HG02642 (cell line): ENCODE measurements around the gene NDUFA13.

ENCODE experiments used
- ATAC-seq: cut with Tn5 transposase; IDR thresholded peaks from one replicate; pipeline ENCODE4 v1.9.1; 2021; ENCODE audit warnings: mild to moderate bottlenecking; ENCODE audit not compliant: unreplicated experiment, poor library complexity

Gene NDUFA13

GRCh38 chr19:19544954-19545591 is 29.0 kb downstream of the NDUFA13 start:
- ATAC-seq = no peak

- ATAC-seq = no peak
These were observed 29.7 kb downstream of the NDUFA13 start for GRCh38 chr19:19545707-19546106.

DNA sequence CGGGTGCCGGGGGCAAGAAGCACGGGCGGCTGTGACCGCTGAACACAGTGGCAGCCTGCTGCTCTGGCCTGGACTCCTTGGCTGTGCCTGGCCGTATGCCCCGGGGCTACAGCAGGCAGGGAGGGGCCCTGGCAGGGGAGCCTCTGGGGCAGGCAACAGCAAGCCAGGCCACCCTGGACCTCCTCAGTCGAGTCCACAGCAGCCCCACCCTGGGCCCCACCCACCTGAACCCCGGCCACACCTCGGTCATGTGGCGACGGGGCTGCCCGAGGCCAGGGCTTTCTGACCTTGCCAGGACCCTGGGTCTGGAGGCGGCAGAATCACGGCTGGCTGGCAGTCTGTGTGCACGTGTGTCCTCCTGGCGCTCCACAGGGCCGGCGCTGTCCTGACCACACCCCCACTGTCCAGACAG is 30.7 kb downstream of the NDUFA13 start:
- no peak for ATAC-seq

GRCh38 chr19:19547674-19548336 is 31.8 kb downstream of the NDUFA13 start:
- no peak for ATAC-seq

DNA sequence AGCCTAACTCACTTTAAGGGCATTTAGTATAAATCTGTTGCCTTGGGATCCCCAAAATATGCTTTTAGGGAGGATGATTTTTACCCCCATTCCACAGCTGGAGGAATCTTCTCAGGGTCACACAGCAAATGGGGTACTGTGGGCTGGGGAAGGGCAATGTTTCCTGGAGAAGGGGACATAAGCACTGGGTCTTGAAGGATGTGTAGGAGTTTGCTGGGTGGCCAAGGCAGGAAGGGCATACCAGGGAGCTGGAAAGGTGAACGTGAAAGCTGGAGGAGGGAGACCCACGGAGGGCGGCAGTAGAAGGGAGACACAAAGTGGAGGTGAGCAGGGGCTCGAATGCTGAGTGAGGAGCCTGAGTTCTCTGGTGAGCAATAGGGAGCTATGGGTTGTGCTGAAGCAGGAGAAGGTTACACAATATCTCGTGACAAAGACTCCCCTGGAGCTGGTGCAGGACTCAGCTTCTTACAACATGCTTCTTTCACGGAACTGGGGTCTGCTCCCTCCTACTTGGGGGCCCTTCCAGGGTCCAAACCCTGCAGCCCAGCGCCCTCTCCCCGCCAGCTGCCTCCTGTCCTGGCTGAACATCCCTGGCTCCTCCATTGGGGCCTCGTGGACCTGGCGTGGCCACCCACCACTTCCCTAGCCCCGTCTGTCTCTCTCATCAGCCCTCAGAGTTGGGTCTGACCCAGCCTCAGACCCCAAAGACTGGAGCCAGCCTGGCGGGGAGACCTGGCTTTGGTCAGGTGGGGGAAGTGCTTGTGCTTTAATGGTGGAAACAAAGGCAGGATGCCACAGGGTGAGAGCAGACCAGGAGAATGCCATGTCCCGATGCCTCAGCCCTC is 33.1 kb downstream of the NDUFA13 start:
- no peak for ATAC-seq

DNA sequence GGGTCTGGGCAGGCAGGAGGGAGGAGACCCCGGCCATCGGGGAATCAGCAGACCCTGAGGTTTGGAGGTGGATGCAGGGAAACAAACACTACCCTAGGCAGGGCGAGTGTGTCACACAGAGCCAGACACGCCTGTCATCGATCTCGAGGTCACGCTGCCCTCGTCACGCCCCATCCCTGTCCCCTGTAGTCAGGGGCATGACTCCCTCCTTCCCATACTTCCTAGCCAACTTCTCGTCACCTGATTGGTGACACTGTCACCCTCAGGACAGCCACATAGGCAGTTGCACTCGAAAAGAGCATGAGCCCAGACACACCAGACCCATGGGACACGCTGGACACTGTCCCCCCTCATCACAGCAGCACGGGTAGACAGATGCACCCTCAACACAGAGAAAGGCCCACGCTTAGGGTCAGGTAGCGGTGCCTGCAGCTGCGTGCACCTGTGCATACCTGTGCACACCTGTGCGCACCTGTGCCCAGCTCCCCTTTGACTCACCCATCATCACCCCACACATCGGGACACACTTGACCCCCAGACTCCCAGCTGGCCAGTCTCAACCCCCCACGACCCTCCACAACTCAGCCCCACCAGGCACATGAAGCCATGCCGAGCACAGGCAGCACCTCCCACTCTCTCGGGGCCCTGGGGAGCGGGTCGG is 33.9 kb downstream of the NDUFA13 start:
- ATAC-seq = no peak

- no peak for ATAC-seq
These were observed 34.5 kb downstream of the NDUFA13 start for GRCh38 chr19:19550485-19550929.

- ATAC-seq = no peak
These were observed 35.2 kb downstream of the NDUFA13 start for GRCh38 chr19:19550972-19551852.

DNA sequence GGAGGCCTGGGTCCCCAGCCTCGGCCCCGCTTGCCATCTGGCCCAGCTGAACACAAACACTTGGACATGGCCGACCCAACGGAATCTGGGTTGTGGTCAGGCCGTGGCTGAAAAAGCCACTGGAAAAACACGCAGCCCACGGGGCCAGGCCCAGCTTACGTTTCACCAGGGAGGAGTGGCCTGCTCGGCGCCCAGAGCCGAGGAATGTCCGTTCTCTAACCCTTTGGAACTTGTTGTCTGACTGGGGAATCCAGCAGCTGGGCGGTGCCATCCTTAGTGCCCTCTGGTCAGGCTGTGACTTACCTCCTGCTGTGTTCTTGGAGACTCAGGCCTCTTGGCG is 35.8 kb downstream of the NDUFA13 start:
- no peak for ATAC-seq

- no peak for ATAC-seq
These were observed 36.8 kb downstream of the NDUFA13 start for GRCh38 chr19:19552798-19553197.

DNA sequence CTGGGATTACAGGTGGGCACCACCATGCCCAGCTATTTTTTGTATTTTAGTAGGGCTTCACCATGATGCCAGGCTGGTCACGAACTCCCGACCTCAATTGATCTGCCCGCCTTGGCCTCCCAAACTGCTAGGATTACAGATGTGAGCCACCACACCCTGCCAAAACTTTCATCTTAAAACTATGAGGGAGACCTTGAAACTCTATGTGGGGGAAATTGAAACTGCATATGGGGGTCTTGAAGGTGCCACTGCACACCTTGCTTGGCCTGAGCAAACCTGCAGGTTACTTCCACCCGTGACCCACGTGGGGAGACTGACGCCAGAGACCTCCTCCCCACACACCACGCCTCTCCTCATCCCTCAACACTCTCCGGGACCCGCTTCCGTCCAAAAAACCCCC is 37.6 kb downstream of the NDUFA13 start:
- ATAC-seq = no peak

GRCh38 chr19:19554074-19555023 is 38.3 kb downstream of the NDUFA13 start:
- ATAC-seq = no peak

GRCh38 chr19:19558055-19558454 is 42.0 kb downstream of the NDUFA13 start:
- ATAC-seq = no peak

DNA sequence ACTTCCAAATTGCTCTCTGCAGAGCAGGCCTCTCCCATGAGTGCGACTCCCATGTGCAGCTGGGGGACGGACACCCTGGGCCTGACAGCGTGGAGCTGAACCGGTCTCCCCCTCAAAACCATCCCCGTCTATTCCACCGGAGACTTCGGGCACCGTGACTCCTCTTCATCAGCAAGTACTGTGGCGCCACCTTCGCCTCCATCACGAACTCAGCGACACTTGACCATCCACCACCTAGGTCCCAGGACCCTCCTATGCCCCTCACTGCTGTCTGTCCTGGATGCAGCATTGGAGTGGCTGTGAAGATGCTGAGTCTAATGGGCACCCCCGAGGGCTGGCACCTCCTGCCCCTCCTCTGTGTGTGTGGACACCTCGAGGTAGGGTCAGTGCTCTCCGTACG is 42.6 kb downstream of the NDUFA13 start:
- no peak for ATAC-seq

- no peak for ATAC-seq
These were observed 43.9 kb downstream of the NDUFA13 start for GRCh38 chr19:19559931-19560330.

DNA sequence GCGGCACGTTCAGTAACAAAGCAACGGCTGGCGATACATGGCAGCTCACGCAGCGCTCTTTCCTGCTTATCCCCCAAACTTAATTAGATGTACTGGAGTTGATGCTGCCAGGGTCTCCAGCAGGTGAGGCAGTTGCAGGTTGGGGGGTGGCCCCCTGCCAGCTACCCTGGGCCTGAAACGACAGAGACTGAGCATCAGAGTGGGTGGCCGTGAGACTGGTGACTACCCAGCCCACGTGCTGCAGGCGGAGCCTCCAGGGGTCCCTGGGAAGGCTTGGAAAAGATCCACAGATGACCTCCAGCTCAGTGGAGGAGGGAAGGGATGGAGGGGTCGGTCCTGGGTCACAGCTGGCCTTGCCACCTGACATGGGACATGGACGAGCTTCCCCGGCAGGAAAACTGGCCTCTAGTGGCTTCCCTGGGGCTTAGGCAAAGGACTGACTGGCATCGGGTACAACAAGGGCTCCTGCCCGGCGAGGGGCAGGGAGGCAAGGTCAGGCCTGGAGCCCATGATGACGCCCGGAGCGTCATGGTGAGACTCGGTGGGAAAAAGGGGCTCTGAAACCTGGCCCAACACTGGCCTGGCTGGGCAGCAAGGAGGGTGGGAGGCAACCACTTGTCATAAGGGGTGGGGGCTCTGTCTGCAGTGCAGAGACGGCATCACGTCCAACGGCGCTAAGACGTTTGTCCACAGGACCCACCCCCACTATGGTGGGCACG is 46.1 kb downstream of the NDUFA13 start:
- ATAC-seq = no peak

GRCh38 chr19:19562665-19563347 is 46.8 kb downstream of the NDUFA13 start:
- no peak for ATAC-seq
